Measurements from ENCODE around the gene RNPS1. TPM values are rescaled to one million over a fixed set of nuclear protein-coding genes. Genes with fewer than 3 reads are reported as not detected.

Gene RNPS1
- polyA plus RNA-seq, 1 of the 3 experiments (the other 2 are of a cell fraction): 277 TPM

GRCh38 chr16:2277466-2278271 lies 9.7 kb upstream of the RNPS1 start:
- no peak overlapping the region for H3K4me2 ChIP-seq
- no peaks in the 10 kb centered on the region for H3K9me3 ChIP-seq
- no peak overlapping the region for H2AFZ ChIP-seq (ENCODE audit: low read depth)
- no peaks in the 10 kb centered on the region for H4K20me1 ChIP-seq (ENCODE audit: insufficient read depth)
- no peak overlapping the region for H3K9ac ChIP-seq
- no peak overlapping the region for H3K4me3 ChIP-seq (ENCODE audit: low read depth in 2 of 2, low read length in 1 of 2)
- no peak for TF ChIP-seq USF2 (IDR thresholded peaks at IDR 0.05; ENCODE audit: borderline replicate concordance, low read depth, low read length)
- POLR2A ChIA-PET: no interaction called here
- peaks cover 0 to 9% of the 10 kb centered on the region in 2 experiments for H3K36me3 ChIP-seq (replicated peaks in 1 of 2; ENCODE audit: control insufficient read depth in 1 of 2, insufficient read depth in 2 of 2, low read length in 1 of 2)
- no peaks in the 10 kb centered on the region for H3K79me2 ChIP-seq (ENCODE audit: insufficient read depth)
- no peak for DNase-seq
- H3K9me2 ChIP-seq: no peaks in the 10 kb centered on the region
- peaks cover 4% of the 10 kb centered on the region for H3F3A ChIP-seq (replicated peaks; ENCODE audit: insufficient read depth)
- WGBS (ENCODE audit: low lambda C conversion rate): 95% methylated on average over 16 of the region's 25 CpGs
- H3K4me1 ChIP-seq (ENCODE audit: control insufficient read depth in 1 of 2, insufficient read depth in 2 of 2, low read depth in 1 of 2, low read length in 1 of 2): no peaks in the 10 kb centered on the region
- CTCF ChIA-PET: interaction anchor here (1.0 kb wide), 1 partner anchor 27 kb away, joined by 3 read pairs; no protein-coding TSS in a partner anchor
- no peaks in the 10 kb centered on the region for H3K27me3 ChIP-seq (ENCODE audit: insufficient read depth)
- no peak overlapping the region for H3K27ac ChIP-seq (ENCODE audit: low read depth in 2 of 2, low read length in 1 of 2)

GRCh38 chr16:2276368-2277195 lies 8.7 kb upstream of the RNPS1 start:
- H3K36me3 ChIP-seq (replicated peaks in 1 of 2; ENCODE audit: control insufficient read depth in 1 of 2, insufficient read depth in 2 of 2, low read length in 1 of 2): peaks cover 0 to 9% of the 10 kb centered on the region in 2 experiments
- peaks cover 2% of the 10 kb centered on the region; the same call in 1 of the 2 replicates for H3K79me2 ChIP-seq (ENCODE audit: insufficient read depth)
- H3K9ac ChIP-seq: no peak overlapping the region
- H3K9me2 ChIP-seq: no peaks in the 10 kb centered on the region
- no peaks in the 10 kb centered on the region; a peak in 1 of 4 replicates for H3K4me1 ChIP-seq (ENCODE audit: control insufficient read depth in 1 of 2, insufficient read depth in 2 of 2, low read depth in 1 of 2, low read length in 1 of 2)
- TF ChIP-seq YY1 (IDR thresholded peaks at IDR 0.05; ENCODE audit: low read depth) (no peak), ZBTB33 (IDR thresholded peaks at IDR 0.05; ENCODE audit: borderline replicate concordance, low read depth) (no peak), JUND (IDR thresholded peaks at IDR 0.05) (no peak), FOXM1 (IDR thresholded peaks at IDR 0.05; ENCODE audit: low read depth) (no peak), USF1 (IDR thresholded peaks at IDR 0.05; ENCODE audit: borderline replicate concordance, low read depth) (no peak), EP300 (IDR thresholded peaks at IDR 0.05; ENCODE audit: borderline replicate concordance in 1 of 2, low read depth in 1 of 2, low read length in 1 of 2) (no peak), POLR2AphosphoS5 (IDR thresholded peaks at IDR 0.05; ENCODE audit: low read depth, low read length) (no peak), MAX (IDR thresholded peaks at IDR 0.05; ENCODE audit: low read depth) (no peak), RCOR1 (IDR thresholded peaks at IDR 0.05; ENCODE audit: low read length) (no peak), IRF3 (IDR thresholded peaks at IDR 0.05; ENCODE audit: low read depth, low read length) (no peak), CHD2 (IDR thresholded peaks at IDR 0.05; ENCODE audit: low read length, partially characterized antibody) (no peak), GATA2 (CRISPR knock-in tag; IDR thresholded peaks at IDR 0.05) (no peak)
- H3K27me3 ChIP-seq (ENCODE audit: insufficient read depth): no peaks in the 10 kb centered on the region
- CTCF ChIA-PET: interaction anchor here (0.9 to 1.0 kb wide), 3 partner anchors 26 to 81 kb away, joined by 3 to 4 read pairs (median 4); no protein-coding TSS in a partner anchor
- 89% methylated on average over 14 of the region's 26 CpGs for WGBS (ENCODE audit: low lambda C conversion rate)
- peaks cover 4% of the 10 kb centered on the region for H3F3A ChIP-seq (replicated peaks; ENCODE audit: insufficient read depth)
- H3K4me2 ChIP-seq: no peak overlapping the region
- no peak overlapping the region for H3K27ac ChIP-seq (ENCODE audit: low read depth in 2 of 2, low read length in 1 of 2)
- no peak for DNase-seq
- H3K4me3 ChIP-seq (ENCODE audit: low read depth in 2 of 2, low read length in 1 of 2): no peak overlapping the region
- no peaks in the 10 kb centered on the region for H3K9me3 ChIP-seq
- no peaks in the 10 kb centered on the region for H4K20me1 ChIP-seq (ENCODE audit: insufficient read depth)
- POLR2A ChIA-PET: no interaction called here
- H2AFZ ChIP-seq (ENCODE audit: low read depth): no peak overlapping the region

Data from SK-N-SH (cell line).